ENCODE results near the gene DPYD. TPM values are rescaled to one million over a fixed set of nuclear protein-coding genes. Genes with fewer than 3 reads are reported as not detected.

The DPYD gene
- total RNA-seq, 2 experiments from 2014 or later = 6.6 to 7.8 TPM

GRCh38 chr1:97414682-97415312, 506.0 kb downstream of the DPYD start:
- CTCF ChIA-PET = no interaction called here
- POLR2A ChIA-PET = no interaction called here

GRCh38 chr1:97412737-97413136, 508.1 kb downstream of the DPYD start:
- ChIA-PET CTCF (no interaction called here), POLR2A (no interaction called here)

GRCh38 chr1:97412166-97412565, 508.7 kb downstream of the DPYD start:
- CTCF ChIA-PET = interaction anchor here (0.9 kb wide), 1 partner anchor 11 kb away, joined by 3 read pairs; no protein-coding TSS in a partner anchor
- POLR2A ChIA-PET = no interaction called here

DNA sequence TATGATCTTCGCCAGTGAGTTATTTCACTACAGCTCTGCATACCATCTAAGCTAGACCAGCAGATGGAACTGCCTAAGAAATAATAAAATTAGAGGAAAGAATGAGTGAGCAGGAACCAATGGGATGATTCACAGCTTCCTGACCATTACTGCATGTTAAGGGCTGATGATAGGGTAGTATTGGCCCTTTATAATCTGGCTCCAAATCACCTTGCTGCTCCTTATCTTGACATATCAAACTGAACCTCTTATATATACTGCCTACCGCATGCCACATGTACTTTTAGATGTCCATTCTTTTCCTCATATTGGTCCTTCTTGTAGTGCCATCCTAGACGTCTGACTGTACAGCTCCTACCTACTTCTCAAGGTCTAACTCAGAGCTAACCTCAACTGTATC, 524.4 kb downstream of the DPYD start:
- POLR2A ChIA-PET = no interaction called here
- CTCF ChIA-PET = no interaction called here

DNA sequence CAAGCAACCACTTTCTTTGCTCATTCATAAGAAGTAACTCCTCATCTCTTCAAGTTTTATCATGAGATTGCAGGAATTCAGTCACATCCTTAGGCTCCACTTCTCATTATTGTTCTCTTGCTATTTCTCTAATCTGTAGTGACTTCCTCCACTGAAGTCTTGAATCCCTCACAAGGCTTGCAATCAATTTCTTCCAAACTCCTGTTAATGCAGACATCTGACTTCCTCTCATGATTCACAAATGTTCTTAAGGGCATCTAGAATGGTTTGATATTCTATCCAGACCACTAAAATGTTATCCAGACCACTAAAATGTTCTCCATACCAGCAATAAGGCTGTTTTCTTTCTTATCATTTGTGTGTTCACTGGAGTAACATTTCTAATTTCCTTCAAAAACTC, 528.1 kb downstream of the DPYD start:
- ChIA-PET CTCF (no interaction called here), POLR2A (no interaction called here)

DNA sequence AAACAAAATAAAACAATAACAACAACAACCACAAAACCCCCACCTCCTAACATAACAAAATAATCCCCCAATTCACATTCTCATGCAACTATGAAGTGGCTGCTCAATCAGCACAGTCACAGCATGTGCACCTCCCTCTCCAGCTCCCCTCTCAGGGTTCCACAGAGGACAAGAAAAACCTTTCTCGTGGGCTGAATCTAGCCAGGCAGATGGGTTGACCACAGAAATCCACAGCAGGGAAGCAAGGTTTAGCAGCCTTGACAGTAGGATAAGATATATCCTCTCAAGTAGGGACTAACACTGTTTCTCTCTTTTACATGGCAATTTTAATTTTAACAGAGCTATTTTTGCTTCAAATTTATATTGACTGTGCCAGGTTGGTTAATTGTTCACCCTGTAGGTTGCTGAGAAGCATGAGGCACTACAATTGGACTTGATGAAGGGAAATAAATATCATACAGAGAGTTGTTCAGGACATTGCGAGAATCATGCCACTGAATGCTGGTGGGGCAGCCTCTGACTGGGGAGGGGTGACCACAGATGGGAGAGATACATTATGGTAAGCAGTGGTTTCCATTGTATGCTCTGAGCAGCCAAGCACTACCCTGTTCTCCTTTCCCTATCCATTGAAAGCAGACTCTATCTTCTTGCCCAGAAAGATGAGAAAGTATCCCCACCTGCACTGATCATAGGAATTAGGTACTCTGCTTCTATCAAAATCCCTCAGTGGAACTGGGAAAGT, 535.1 kb downstream of the DPYD start:
- POLR2A ChIA-PET = no interaction called here
- CTCF ChIA-PET = no interaction called here

- ChIA-PET POLR2A (no interaction called here), CTCF (no interaction called here)
Measured at GRCh38 chr1:97384294-97384968, 536.4 kb downstream of the DPYD start.

DNA sequence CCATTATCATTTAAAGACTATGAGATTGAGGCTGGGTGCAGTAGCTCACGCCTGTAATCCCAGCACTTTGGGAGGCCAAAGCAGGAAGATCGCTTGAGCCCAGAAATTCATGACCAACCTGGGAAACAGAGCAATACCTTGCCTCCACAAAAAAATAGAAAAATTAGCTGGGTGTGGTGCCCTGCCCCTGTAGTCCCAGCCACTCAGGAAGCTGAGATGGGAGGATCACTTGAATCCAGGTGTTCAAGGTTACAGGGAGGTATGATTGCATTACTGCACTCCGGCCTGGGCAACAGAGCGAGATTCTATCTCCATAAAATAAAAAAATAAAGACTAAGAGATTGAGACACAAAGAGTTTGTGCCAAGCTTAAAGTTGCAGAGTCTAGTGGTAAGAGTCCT, 537.0 kb downstream of the DPYD start:
- POLR2A ChIA-PET = no interaction called here
- CTCF ChIA-PET = no interaction called here

- CTCF ChIA-PET = no interaction called here
- POLR2A ChIA-PET = no interaction called here
Measured at GRCh38 chr1:97382206-97382605, 538.6 kb downstream of the DPYD start.

GRCh38 chr1:97379387-97380075, 541.3 kb downstream of the DPYD start:
- ChIA-PET POLR2A (interaction anchor here (0.6 kb wide), 1 partner anchor 116 kb away, joined by 5 read pairs; no protein-coding TSS in a partner anchor), CTCF (no interaction called here)

DNA sequence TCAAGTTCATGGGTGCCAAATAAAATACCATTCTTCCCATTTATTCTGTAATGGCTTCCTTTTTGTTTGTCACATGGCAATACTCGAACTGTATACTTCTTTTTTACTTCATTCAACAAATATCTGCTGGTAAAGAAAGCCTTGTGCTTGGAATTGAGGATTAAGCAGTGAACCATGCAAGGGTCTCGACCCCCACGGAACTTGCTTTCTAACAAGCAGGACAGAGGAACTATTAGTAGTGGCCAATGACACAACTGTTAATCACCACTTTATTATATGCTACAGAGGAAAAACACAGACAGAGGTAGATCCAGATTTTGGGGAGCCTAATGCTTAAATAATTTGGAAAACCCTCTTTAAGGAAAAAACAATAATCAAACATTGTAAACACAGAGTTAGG, 542.2 kb downstream of the DPYD start:
- CTCF ChIA-PET = no interaction called here
- POLR2A ChIA-PET = no interaction called here

- ChIA-PET POLR2A (no interaction called here), CTCF (no interaction called here)
Measured at GRCh38 chr1:97377432-97378034, 543.3 kb downstream of the DPYD start.

DNA sequence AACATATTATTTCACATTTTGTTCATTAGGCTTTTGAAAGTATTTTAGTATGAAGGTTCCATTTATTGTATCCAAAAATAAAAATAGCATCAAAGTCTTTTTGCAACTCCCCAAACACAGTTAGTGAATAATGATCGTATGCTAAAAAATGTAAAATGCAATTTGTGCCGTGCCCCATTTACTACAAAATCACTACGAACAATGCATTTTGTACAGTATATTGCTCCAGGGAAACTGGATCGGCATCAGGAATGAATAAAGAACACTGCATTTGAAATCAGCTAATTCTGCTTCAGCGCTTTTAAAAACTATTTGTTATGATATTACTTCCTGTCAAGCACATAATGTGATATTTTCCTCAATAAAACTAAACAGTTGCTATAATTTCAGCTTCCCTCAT, 547.8 kb downstream of the DPYD start:
- ChIA-PET CTCF (no interaction called here), POLR2A (no interaction called here)

- ChIA-PET POLR2A (no interaction called here), CTCF (no interaction called here)
Measured at GRCh38 chr1:97372531-97372930, 548.3 kb downstream of the DPYD start.

DNA sequence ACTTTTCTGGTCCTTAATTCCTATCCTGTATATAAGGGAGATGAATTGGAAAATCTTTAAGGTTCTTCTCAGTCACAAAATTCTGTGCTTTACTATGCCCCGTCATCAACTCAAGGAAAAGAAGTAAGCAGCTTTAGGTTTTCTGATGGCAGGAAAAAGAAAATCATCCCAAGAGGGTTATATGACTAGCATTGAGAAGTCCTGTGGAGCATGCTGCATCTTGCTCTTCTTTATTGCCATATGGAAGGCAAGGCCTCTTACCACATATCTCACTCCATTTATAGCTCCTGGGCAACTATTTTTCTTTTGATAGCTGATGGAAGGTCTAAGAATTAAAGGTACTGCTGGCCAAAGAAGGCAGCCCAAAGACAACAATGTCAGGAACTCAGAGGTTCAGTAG, 552.5 kb downstream of the DPYD start:
- ChIA-PET CTCF (no interaction called here), POLR2A (no interaction called here)

GRCh38 chr1:97366984-97367383, 553.9 kb downstream of the DPYD start:
- CTCF ChIA-PET = no interaction called here
- POLR2A ChIA-PET = no interaction called here

GRCh38 chr1:97365026-97365425, 555.8 kb downstream of the DPYD start:
- CTCF ChIA-PET = no interaction called here
- POLR2A ChIA-PET = no interaction called here

GRCh38 chr1:97364086-97364485, 556.7 kb downstream of the DPYD start:
- ChIA-PET POLR2A (no interaction called here), CTCF (no interaction called here)

DNA sequence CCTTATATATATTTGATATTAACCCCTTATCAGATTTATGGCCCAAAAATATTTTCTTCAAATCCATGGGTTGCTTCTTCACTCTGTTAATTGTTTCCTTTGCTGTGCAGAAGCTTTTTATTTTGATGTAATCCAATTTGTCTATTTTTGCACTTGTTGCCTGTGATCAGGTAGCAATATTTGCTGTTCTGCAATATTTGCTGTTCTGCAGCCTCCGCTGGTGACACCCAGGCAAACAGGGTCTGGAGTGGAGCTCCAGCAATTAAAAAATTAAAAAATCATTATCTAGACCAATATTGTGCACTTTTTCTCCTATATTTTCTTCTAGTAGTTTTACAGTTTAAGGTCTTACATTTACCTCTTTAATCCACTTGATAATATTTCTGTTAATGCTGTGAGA, 564.5 kb downstream of the DPYD start:
- ChIA-PET POLR2A (no interaction called here), CTCF (no interaction called here)

- POLR2A ChIA-PET = no interaction called here
- CTCF ChIA-PET = no interaction called here
Measured at GRCh38 chr1:97352936-97353382, 567.9 kb downstream of the DPYD start.

All from activated CD8-positive, alpha-beta memory T cell treated with anti-CD3 and anti-CD28 coated beads for 36 hours (primary cell).